HG03342 (cell line): ENCODE data around the gene COL27A1.

Experiments
- ATAC-seq: cut with Tn5 transposase; IDR thresholded peaks from one replicate; pipeline ENCODE4 v1.9.1; 2021; ENCODE audit warnings: mild to moderate bottlenecking, moderate library complexity; ENCODE audit not compliant: unreplicated experiment

Gene COL27A1

GRCh38 chr9:114261987-114262386 lies 106.7 kb downstream of the COL27A1 start:
- ATAC-seq, result no peak

DNA sequence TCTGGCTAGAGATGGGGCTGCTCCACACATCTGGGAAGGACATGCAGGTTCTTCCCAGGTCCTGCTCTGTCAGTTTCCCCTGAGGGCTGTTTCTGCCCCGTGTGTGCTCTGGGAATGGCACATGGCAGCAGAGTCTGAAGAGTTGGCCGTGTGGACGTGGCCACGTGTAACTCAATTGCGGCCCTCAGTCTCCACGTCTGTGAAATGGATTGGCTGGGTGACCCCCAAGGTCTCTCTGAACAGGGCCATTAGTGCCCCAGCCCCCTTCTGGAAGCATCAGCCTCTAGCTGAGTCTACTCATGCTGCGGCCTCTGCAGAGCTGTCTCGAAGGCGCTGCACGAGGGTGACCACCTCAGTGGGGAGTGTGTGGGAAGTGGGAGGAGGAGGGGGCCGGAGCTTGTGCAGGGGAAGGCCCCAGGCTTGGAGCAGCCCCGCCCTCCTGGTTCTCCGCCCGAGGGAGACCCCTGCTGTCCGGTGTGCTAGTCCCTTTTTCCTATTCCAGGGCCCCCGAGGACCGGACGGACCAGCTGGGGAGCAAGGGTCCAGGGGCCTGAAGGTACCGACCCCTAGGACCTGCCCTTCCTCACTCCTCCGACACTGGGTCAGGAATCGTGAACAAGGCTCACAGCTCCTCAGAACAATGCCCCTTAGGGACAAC lies 108.6 kb downstream of the COL27A1 start:
- no peak for ATAC-seq

DNA sequence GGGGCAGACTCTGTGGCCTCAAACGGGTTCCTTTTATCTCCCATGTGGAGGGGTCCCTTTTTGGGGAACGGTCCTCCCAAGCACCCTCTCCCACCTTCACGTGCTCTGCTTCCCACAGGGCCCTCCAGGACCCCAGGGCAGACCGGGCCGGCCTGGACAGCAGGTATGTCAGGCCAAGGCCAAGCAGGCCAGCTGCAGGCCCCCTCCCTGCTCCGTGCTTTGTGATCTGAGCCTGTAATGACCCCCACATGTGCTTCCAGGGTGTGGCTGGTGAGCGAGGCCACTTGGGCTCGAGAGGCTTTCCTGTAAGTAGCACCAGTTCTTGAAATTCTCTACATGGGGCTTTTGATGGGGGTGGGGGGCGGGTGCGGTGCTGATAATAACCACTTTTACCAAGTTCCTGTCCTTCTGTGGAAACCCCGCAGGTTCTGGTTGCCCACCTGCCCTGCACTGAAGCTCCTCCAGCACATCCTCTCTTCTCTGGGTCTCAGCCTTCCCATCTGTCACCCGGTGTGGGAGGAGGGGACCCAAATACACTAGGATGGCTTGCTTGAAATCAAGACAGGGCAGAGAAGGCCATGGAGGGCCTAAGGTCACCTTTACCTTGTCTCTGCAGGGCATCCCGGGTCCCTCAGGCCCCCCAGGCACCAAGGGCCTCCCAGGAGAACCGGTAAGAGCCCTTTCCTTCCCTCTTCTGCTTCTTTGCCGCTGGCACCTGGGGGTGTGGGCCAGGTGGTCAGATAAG lies 109.6 kb downstream of the COL27A1 start:
- ATAC-seq, result no peak

- no peak for ATAC-seq
These were observed 111.6 kb downstream of the COL27A1 start for GRCh38 chr9:114266969-114267368.

DNA sequence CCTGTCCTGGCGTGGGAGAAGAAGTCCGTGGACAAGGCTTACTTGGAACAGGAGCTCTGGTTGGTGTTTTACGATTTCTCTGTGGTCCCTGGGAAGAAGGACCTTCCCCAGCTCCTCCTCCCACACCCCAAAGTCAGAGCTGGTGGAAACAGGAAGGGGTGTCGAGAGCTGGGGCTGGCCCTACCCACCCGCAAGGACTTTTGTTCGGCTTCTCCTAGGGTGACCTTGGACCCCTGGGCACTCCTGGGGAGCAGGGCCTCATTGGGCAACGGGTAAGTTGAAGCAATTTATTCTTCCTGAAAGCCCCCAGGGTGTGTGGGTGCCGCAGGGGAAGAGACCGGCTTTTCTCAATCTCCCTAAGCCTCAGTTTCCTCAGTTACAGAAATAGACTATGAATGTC lies 113.7 kb downstream of the COL27A1 start:
- no peak for ATAC-seq

GRCh38 chr9:114270120-114270975 lies 115.0 kb downstream of the COL27A1 start:
- no peak for ATAC-seq

GRCh38 chr9:114271556-114272510 lies 116.5 kb downstream of the COL27A1 start:
- no peak for ATAC-seq

- no peak for ATAC-seq
These were observed 117.5 kb downstream of the COL27A1 start for GRCh38 chr9:114272739-114273431.

GRCh38 chr9:114273461-114273881 lies 118.1 kb downstream of the COL27A1 start:
- ATAC-seq, result no peak

DNA sequence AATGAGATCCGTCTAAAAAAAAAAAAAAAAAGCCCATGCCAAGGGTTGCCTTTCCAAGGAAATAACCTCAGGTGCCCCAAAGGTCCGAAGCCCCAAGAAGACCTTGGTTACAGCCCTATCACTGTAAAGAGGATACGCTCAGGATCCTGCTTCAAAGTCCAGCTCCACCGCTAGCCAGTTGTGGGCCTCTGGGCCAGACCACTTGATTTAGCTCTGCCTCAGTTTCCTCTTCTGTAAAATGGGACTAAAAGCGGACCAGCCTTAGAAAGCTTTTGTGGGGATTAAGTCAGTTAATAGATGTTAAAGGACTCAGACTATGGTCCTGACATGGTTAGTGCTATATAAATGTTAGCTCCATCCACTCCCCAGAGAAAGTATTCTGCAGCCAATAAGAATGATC lies 118.9 kb downstream of the COL27A1 start:
- ATAC-seq, result no peak

DNA sequence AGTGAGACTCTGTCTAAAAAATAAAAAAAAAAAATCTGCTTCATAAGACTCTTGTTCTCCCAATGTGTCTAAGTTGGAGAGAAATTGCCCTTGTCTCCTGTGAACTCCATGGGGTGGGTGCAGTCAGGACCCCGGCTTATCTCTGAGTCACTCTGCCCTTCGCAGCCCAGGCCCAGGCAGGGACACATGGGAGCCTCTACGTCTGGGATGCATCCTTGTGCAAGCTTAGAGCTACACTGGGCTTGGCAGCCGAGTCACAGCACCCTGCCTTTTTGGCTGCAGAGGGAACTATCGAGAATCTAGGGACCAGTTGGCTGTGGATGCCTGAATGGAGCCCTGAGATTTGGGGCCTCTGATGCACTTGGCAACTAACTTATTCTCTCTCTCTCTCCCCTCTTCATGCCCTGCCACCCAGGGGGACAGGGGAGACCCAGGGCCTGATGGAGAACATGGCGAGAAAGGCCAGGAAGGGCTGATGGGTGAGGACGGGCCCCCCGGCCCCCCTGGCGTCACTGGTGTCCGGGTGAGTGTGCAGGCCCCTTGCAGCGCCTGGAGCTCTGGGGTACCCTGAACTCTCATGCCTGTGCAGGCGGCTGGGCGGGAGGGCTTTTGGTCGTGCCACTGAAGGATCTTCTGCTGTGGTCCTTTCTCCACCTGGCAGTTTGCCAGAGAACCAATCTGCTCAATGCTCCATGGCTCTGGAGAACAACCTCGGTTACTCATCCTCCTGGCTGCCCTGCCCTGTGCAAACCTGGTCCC lies 120.1 kb downstream of the COL27A1 start:
- no peak for ATAC-seq

DNA sequence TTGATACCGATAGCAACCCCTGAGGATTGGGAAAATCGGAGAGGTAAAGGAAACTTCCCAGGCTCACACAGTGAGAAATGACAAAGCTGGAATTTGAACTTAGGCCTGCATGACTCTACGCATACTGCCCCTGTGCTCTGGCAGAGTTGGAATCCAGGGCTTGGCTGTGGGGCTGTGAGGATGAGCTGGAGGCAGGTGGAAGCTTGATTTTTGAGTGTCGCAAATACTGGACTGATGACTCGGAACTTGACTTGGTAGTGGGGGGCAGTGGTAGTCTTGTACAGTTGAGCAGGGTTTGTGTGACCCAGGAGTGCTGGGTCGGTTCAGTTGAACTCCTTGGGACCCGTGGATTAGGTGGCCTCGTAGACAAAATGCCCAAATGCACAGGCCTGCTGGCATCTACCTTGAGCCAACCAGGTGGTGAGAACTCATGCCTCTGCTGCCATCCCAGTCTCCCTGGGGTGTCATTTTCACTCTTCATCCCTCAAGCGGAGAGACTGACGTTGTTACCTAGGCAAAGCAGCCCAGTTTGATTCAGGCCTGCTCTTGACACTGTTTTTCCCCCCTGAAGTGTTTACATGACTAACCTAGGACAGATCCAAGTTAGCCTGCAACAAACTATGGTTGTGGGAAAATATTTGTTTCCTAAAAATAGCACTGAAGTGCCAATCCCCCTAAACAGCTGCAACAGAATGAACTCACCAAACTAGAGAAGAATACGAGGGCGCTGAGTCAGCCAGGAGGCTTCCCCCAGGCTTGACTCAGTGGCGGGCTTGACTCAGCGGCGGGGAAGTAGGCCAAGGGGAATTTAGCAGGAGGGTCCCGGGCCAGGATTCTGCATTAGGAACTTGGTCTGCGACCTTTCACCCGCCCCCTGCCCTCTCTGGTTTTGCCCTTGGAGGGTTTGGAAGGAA lies 121.8 kb downstream of the COL27A1 start:
- ATAC-seq, result no peak

DNA sequence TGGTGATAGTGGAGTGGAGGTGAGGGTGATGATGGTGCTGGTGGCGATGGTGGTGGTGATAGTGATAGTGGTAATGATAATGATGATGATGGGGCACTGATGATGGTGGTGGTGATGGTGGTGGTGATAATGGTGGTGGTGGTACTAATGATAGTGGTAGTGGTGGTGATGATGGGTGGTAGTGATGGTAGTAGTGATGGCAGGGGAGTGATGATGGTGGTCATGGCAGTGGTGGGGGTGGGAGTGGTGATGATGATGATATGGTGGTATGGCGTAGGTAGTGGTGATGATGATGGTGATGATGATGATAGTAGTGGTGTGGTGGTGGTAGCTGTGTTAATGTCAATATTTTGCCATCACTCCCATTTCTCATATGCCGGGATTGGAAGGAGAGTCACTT lies 123.0 kb downstream of the COL27A1 start:
- ATAC-seq, result no peak

DNA sequence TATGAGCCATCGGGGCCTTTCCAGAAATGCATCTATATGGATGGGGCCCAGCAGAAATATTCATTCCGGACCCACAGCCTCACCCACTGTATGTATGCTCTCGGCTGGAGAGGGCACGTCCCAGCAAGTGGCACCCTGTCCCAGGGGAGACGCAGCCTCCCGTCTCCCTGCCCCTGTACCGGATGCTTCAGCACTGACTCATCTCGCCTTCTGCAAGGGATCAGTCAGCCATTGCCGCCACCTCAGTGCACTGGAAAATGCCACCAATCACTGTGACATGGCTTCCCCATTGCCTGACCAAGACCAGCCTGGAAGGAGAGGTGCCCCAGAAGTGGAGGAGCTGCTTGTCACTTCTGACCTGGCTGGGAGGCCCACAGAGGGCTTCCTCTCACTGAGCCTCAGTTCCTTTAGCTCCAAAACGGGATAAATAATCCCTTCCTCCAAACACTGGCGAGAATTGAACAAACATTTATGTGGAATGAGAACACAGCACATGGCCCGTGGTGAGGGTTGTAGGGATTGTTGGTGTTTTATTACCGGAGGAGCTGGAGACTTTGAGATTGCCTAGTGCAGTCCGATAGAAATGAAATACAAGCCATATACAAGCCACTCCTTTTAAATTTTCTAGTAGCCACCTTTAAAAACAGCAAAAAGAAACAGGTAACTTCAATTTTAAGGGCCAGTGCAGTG lies 123.7 kb downstream of the COL27A1 start:
- no peak for ATAC-seq

DNA sequence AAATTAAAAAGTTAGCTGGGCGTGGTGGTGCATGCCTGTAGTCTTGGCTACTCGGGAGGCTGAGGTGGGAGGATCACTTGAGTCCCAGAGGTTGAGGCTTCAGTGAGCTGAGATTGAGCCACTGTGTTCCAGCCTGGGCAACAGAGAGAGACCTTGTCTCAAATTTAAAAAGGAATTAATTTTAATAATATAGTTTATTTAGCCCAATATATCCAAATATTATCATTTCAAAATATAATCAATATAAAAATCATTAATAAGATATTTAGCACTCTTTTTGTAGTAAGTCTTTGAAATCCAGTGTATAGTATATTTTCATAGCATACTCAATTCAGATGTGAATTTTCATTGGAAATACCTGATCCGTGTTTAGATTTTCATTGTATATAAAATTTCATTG lies 124.4 kb downstream of the COL27A1 start:
- no peak for ATAC-seq

DNA sequence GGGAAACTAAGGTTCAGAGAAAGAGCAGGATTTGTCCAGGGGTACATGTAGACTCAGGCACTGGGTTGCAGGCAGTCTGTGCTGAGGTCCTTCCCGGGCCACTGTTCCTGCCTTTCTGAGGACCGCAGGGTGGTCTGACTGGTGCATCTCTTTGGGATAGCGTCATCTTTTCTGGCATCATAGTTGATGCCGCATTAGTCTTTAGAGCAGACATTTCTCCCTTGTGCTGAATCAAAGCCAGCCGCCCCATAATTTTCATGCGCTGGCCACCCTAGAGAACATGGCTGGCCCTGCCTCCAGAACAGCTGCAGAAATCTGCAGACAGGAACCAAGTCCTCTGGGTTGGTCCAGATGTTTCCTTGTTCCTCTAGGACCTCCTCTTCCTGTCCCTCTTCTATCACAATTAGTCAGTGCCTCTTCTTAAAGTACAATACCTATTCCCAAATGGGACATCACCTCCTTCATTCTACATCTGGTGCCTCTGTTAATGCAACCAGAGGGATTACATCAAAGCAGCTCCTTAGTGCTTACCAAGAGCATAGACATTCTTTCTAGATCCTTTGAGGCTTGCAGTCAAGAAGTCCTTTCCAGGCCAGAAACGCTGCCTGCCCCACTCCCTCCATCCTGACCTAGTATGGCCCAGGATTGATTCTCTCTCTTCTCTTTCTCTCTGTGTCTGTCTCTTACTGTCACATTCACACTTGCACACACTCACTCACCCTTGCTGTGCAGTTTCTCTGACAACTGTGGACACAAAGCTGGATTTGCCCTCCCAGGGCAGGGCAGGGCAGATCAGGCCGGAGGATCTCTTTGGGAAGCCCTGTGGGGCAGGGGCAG lies 125.5 kb downstream of the COL27A1 start:
- ATAC-seq, result no peak
